Left ventricle myocardium inferior (tissue), 1 donor: ENCODE measurements around the gene TRIL. TPM values are rescaled to one million over a fixed set of nuclear protein-coding genes. Genes with fewer than 3 reads are reported as not detected.

Experiments used
- DNase-seq: peaks from one replicate; pipeline ENCODE4 v3.0.0-alpha.2; 2020
- H3K27ac ChIP-seq: fragments of 200-600 bp; replicated peaks from 2 replicates; pipeline ENCODE4 v1.8.0; 2021
- H3K27me3 ChIP-seq: fragments of 200-600 bp; 2 replicates; pipeline ENCODE4 v1.8.0; 2021; ENCODE audit warnings: low read depth
- H3K36me3 ChIP-seq: fragments of 200-600 bp; 2 replicates; pipeline ENCODE4 v1.8.0; 2021
- H3K4me1 ChIP-seq: fragments of 200-600 bp; 2 replicates; pipeline ENCODE4 v1.8.0; 2021
- H3K4me3 ChIP-seq: fragments of 200-600 bp; 2 replicates; pipeline ENCODE4 v1.8.0; 2021; ENCODE audit warnings: mild to moderate bottlenecking, moderate library complexity
- H3K9me3 ChIP-seq: fragments of 200-600 bp; replicated peaks from 2 replicates; pipeline ENCODE4 v1.8.0; 2021
- CTCF ChIP-seq: fragments of 200-600 bp; IDR thresholded peaks from 2 replicates; pipeline ENCODE4 v1.8.0; 2021; ENCODE audit warnings: antibody characterized with exemption, mild to moderate bottlenecking, borderline replicate concordance
- intact Hi-C: fragments of 100-400 bp; cut with micrococcal nuclease; formaldehyde crosslinking; loops from one replicate; pipeline ENCODE4 v1.11.0; 2022
- long read RNA-seq: library from polyadenylated mRNA; unstranded; transcript quantifications from one replicate; pipeline ENCODE4 v2.0.0, GENCODE V29; 2021
- total RNA-seq: library from RNA; stranded (reverse); fragmentation: NEBNext Ultra II Directional; extraction: Animal tissue kit (Norgen Biotek cat#: 25700); gene quantifications from one replicate; pipeline ENCODE4 v1.2.1, GENCODE V29; 2021
- donor health status: DM: no; HTN: yes; CAD: no; lungs with severe emphysema.

TRIL gene
- total RNA-seq, result 1.9 TPM
- long read RNA-seq, full-length matches to known transcripts, result 7 of 7 reads
- long read RNA-seq, partial matches to known transcripts, result 0 of 7 reads
- long read RNA-seq, other reads (novel, unspliced or antisense), result 0 of 7 reads

- no peaks in the 10 kb centered on the region for H3K27me3 ChIP-seq
- intact Hi-C loops, result loop anchor here (10.0 kb wide), 1 partner anchor 146 kb away; no protein-coding TSS in a partner anchor
- no peaks in the 10 kb centered on the region for H3K36me3 ChIP-seq
- peak within 1 kb of the TSS; percentile 72 for H3K4me3 ChIP-seq
- TF ChIP-seq CTCF, result no peak
- H3K27ac ChIP-seq, result peak within 1 kb of the TSS; percentile 78
- DNase-seq, result peak; percentile 89
- peaks cover 56% of the 10 kb centered on the region for H3K4me1 ChIP-seq
- H3K9me3 ChIP-seq, result no peaks in the 10 kb centered on the region
Measured at GRCh38 chr7:28958235-28958979, at the start of gene TRIL. Gene TRIL, minus strand, starts transcription at chr7:28958330. Its CDS starts 284 bp downstream, at chr7:28958046.

DNA sequence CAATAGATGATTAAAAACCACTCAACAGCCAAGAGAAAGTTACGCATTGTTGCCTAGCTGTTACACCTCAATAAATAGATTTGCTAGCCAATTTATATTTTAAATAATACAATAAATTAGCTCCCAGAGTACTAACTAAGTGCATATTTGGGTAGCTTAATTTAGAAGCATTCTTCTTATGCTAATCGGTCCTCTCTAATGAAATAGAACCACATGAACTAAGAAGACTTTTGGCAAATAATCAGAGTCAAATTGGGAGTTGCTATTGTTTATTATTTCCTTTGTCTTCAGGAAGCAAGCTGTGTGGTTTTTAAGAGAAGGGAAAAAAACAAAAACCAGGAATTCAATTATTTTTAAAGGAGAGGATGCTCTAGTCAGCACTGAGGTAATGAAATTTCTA lies 49.0 kb upstream of the TRIL start:
- no peaks in the 10 kb centered on the region for H3K9me3 ChIP-seq
- TF ChIP-seq CTCF, result no peak
- peak overlapping the region; percentile 42 for H3K27ac ChIP-seq
- peaks cover 35% of the 10 kb centered on the region for H3K4me1 ChIP-seq
- intact Hi-C loops, result loop anchor here (10.0 kb wide), 1 partner anchor 78 kb away; no protein-coding TSS in a partner anchor
- DNase-seq, result no peak
- no peaks in the 10 kb centered on the region for H3K36me3 ChIP-seq
- H3K27me3 ChIP-seq, result no peaks in the 10 kb centered on the region
- no peak overlapping the region for H3K4me3 ChIP-seq

DNA sequence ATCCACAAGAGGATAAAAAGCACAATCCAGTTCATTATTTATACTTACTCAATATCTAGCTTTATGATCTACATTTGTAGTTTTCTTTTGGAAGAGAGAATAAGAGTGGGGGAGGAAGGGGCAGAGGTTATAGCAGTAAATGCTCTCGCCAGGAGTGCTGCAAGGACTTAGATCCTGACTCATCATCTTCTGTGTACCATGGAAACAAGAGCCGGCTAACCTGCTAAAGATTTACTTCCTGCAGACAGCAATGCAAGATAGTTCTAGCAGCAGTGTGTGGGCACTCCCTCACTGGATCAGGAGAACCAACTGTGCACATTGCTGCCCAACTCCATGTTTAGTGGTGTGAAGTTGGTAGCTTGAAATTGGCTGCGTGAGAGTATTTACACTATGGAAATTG lies 47.7 kb upstream of the TRIL start:
- no peak overlapping the region for H3K27ac ChIP-seq
- DNase-seq, result no peak
- no peak for TF ChIP-seq CTCF
- no peaks in the 10 kb centered on the region for H3K9me3 ChIP-seq
- no peak overlapping the region for H3K4me3 ChIP-seq
- peaks cover 25% of the 10 kb centered on the region for H3K4me1 ChIP-seq
- intact Hi-C loops, result loop anchor here (10.0 kb wide), 1 partner anchor 79 kb away; no protein-coding TSS in a partner anchor
- no peaks in the 10 kb centered on the region for H3K27me3 ChIP-seq
- H3K36me3 ChIP-seq, result no peaks in the 10 kb centered on the region

DNA sequence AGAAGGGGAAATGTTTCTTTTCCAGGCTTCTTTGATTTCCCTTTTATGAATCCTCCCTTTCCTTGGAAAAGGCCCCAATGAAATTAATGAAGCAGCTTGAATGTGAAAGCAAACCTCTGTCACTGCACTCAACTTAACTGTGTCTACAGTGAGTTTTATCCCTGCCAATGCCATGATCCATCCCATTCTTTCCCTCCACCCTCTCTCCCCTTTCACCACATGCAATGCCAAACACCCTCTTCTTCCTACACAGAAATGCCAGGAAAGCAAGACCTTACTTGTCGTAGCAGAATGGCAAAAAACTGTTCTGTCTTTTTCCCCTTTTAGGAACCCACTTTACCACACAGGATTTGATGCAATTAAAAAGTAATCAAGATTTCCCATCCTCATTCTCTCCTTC lies 47.3 kb upstream of the TRIL start:
- intact Hi-C loops, result loop anchor here (10.0 kb wide), 1 partner anchor 79 kb away; no protein-coding TSS in a partner anchor
- TF ChIP-seq CTCF, result no peak
- Histone ChIP-seq H3K27ac (no peak overlapping the region), H3K4me1 (peaks cover 29% of the 10 kb centered on the region), H3K27me3 (no peaks in the 10 kb centered on the region), H3K9me3 (no peaks in the 10 kb centered on the region), H3K4me3 (no peak overlapping the region), H3K36me3 (no peaks in the 10 kb centered on the region)
- no peak for DNase-seq

DNA sequence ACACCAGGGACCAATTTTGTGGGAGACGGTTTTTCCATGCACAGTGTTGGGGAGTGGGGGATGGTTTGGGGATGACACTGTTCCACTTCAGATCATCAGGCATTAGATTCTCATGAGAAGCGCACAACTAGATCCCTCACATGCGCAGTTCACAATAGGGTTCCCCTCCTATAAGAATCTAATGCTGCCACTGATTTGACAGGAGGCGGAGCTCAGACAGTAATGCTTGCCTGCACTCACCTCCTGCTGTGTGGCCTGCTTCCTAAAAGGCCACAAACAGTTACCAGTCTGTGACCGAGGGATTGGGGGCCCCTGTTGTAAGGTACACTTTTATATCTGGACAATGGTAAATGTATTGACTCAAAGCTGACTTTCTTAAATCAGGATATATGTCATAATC lies 45.6 kb upstream of the TRIL start:
- H3K36me3 ChIP-seq, result no peaks in the 10 kb centered on the region
- H3K4me1 ChIP-seq, result peaks cover 39% of the 10 kb centered on the region
- no peak overlapping the region for H3K27ac ChIP-seq
- no peaks in the 10 kb centered on the region for H3K9me3 ChIP-seq
- no peaks in the 10 kb centered on the region for H3K27me3 ChIP-seq
- no peak overlapping the region for H3K4me3 ChIP-seq
- no peak for TF ChIP-seq CTCF
- intact Hi-C loops, result loop anchor here (10.0 kb wide), 1 partner anchor 81 kb away; no protein-coding TSS in a partner anchor
- no peak for DNase-seq
